Sciatic nerve (tissue), 2 donors: ENCODE data around the gene NCBP3. TPM values are rescaled to one million over a fixed set of nuclear protein-coding genes. Genes with fewer than 3 reads are reported as not detected.

Experiments used
- ATAC-seq: fragments of 200-7000 bp; cut with Tn5 transposase; one replicate; pipeline ENCODE4 v1.9.1; 2020; ENCODE audit warnings: mild to moderate bottlenecking, moderate library complexity
- DNase-seq: peaks from one replicate; pipeline ENCODE4 v3.0.0-alpha.2; 2020; ENCODE audit warnings: low spot score
- intact Hi-C: fragments of 100-400 bp; cut with DNase I; formaldehyde crosslinking; loops from one replicate; pipeline ENCODE4 v1.14.2; 2022
- total RNA-seq: library from RNA; stranded (reverse); fragmentation: NEBNext Ultra II Directional; extraction: Animal tissue kit (Norgen Biotek cat#: 25700); gene quantifications from one replicate; pipeline ENCODE4 v1.2.1, GENCODE V29; 2021
- donor health status: DM: no; HTN: no; CAD: no.
- donor health status: DM: no; HTN: no; CAD: no.

Gene NCBP3
- total RNA-seq, 1 donor from 2014 or later: 42.3 TPM

GRCh38 chr17:3768769-3769168, 77.3 kb downstream of the NCBP3 start:
- ATAC-seq: no peak
- intact Hi-C loops: no loop called here
- no peak for DNase-seq

- DNase-seq: no peak
- intact Hi-C loops: no loop called here
- ATAC-seq: no peak
Measured at GRCh38 chr17:3768341-3768740, 77.7 kb downstream of the NCBP3 start.

- ATAC-seq: no peak
- intact Hi-C loops: no loop called here
- DNase-seq: no peak
Measured at GRCh38 chr17:3766779-3767178, 79.3 kb downstream of the NCBP3 start.

- ATAC-seq (no peak), DNase-seq (no peak)
- intact Hi-C loops: no loop called here
Measured at GRCh38 chr17:3765981-3766380, 80.1 kb downstream of the NCBP3 start.

- DNase-seq: no peak
- intact Hi-C loops: no loop called here
- no peak for ATAC-seq
Measured at GRCh38 chr17:3763777-3764170, 82.3 kb downstream of the NCBP3 start.

GRCh38 chr17:3762922-3763776, 82.9 kb downstream of the NCBP3 start:
- ATAC-seq: no peak

GRCh38 chr17:3761918-3762380, 84.1 kb downstream of the NCBP3 start:
- DNase-seq (no peak), ATAC-seq (no peak)
- intact Hi-C loops: no loop called here

More at GRCh38 chr17:3762922-3763776, 82.9 kb downstream of the NCBP3 start:
- DNase-seq: no peak
- intact Hi-C loops: no loop called here

GRCh38 chr17:3761036-3761917, 84.8 kb downstream of the NCBP3 start:
- intact Hi-C loops: no loop called here
- no peak for ATAC-seq
- DNase-seq: no peak

- intact Hi-C loops: no loop called here
- no peak for ATAC-seq
- no peak for DNase-seq
Measured at GRCh38 chr17:3759597-3760216, 86.3 kb downstream of the NCBP3 start.

GRCh38 chr17:3755335-3756030, 90.6 kb downstream of the NCBP3 start:
- intact Hi-C loops: no loop called here
- DNase-seq (no peak), ATAC-seq (no peak)

GRCh38 chr17:3754458-3755334, 91.3 kb downstream of the NCBP3 start:
- intact Hi-C loops: no loop called here
- no peak for ATAC-seq
- no peak for DNase-seq

GRCh38 chr17:3754066-3754457, 92.0 kb downstream of the NCBP3 start:
- no peak for DNase-seq
- ATAC-seq: no peak
- intact Hi-C loops: no loop called here

GRCh38 chr17:3753624-3754023, 92.4 kb downstream of the NCBP3 start:
- no peak for ATAC-seq
- no peak for DNase-seq
- intact Hi-C loops: no loop called here

Other genes with a start within 250 kb of the NCBP3 start
- 11.1 TPM for gene TRPV1, start 236.8 kb downstream of the NCBP3 start, total RNA-seq
- 17.7 TPM for gene SHPK, start 210.0 kb downstream of the NCBP3 start, total RNA-seq
- 15.7 TPM for gene CTNS, start 209.5 kb downstream of the NCBP3 start, total RNA-seq
- gene TAX1BP3, start 177.7 kb downstream of the NCBP3 start, total RNA-seq: 168 TPM
- 18.4 TPM for gene EMC6, start 177.4 kb downstream of the NCBP3 start, total RNA-seq
- gene P2RX5, start 150.1 kb downstream of the NCBP3 start, total RNA-seq: 1.8 TPM
- gene HASPIN, start 122.3 kb downstream of the NCBP3 start, total RNA-seq: 0.36 TPM
- 19.3 TPM for gene ITGAE, start 45.1 kb downstream of the NCBP3 start, total RNA-seq
- gene CAMKK1, start 46.8 kb upstream of the NCBP3 start, total RNA-seq: 7.7 TPM
- 7.3 TPM for gene P2RX1, start 70.2 kb upstream of the NCBP3 start, total RNA-seq
- 13.8 TPM for gene ATP2A3, start 118.2 kb upstream of the NCBP3 start, total RNA-seq